HG03354 (cell line): ENCODE measurements around the gene MMP11.

Source experiments
- ATAC-seq: cut with Tn5 transposase; IDR thresholded peaks from one replicate; pipeline ENCODE4 v1.9.1; 2021; ENCODE audit warnings: mild to moderate bottlenecking; ENCODE audit not compliant: unreplicated experiment, poor library complexity, severe bottlenecking

Gene MMP11

DNA sequence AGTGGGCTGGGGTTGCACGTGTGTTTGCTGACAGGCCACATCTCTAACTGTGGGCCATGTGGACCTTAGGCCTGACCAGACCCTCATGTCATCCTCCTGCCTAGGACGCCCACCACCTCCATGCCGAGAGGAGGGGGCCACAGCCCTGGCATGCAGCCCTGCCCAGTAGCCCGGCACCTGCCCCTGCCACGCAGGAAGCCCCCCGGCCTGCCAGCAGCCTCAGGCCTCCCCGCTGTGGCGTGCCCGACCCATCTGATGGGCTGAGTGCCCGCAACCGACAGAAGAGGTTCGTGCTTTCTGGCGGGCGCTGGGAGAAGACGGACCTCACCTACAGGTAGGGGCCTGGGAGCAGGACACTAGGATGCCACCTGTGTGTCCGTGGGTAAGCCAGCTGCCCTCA lies 6.4 kb downstream of the MMP11 start:
- no peak for ATAC-seq

DNA sequence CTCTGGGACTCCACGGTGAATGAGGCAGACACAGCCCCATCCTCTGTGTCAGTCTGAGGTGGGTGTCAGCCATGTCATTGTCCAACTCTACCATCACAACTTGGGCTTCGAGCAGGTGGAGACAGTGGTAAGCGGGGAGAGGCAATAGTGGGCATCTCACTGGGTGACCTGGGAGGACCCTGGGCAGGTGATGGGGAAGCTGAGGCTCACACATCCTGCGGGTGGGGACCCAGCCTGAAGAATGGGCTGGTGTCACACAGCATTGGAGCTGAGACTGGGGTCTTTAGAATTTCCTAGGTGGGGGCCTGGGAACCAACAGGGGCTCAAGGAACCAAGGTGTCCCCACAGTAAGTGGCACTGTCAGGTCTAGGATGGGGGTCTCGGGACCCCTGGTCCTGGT lies 7.1 kb downstream of the MMP11 start:
- no peak for ATAC-seq

- ATAC-seq, result no peak
Measured at GRCh38 chr22:23780146-23780748, 7.6 kb downstream of the MMP11 start.

DNA sequence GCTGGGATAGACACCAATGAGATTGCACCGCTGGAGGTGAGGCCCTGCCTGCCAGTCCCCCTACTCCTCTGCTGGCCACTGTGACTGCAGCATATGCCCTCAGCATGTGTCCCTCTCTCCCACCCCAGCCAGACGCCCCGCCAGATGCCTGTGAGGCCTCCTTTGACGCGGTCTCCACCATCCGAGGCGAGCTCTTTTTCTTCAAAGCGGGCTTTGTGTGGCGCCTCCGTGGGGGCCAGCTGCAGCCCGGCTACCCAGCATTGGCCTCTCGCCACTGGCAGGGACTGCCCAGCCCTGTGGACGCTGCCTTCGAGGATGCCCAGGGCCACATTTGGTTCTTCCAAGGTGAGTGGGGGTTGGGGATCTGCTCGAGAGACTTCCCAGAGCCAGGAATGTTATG lies 8.4 kb downstream of the MMP11 start:
- no peak for ATAC-seq

- ATAC-seq, result no peak
Measured at GRCh38 chr22:23781511-23782183, 9.0 kb downstream of the MMP11 start.

- ATAC-seq, result no peak
Measured at GRCh38 chr22:23782252-23782651, 9.6 kb downstream of the MMP11 start.

DNA sequence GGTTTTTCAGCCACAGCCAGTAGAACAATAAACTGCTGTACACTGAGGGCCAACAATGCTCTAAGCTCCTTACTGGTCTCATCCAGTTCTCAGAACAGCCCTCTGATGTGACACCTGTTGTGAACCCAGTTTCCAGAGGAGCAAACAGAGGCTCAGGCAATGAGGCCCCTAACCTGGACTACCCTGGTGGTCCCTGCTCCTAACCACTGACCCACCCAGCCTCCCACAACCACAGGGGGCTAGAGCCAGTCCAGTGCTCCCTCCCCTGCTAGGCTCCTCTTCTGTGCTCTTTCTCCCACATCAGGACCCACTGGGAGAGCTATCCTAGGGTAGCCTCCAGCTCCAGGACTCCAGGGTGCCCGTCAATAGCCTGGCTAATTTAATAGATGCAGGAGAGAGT lies 10.1 kb downstream of the MMP11 start:
- ATAC-seq, result no peak

- ATAC-seq, result no peak
Measured at GRCh38 chr22:23783265-23784150, 10.9 kb downstream of the MMP11 start.

GRCh38 chr22:23784215-23784732 lies 11.6 kb downstream of the MMP11 start:
- ATAC-seq, result no peak

- ATAC-seq, result no peak
Measured at GRCh38 chr22:23786261-23786710, 13.6 kb downstream of the MMP11 start.

GRCh38 chr22:23786752-23787599 lies 14.3 kb downstream of the MMP11 start, which contains the start of gene SMARCB1:
Gene SMARCB1 (plus strand): TSS chr22:23786966. CDS start chr22:23787170, 204 bp downstream.
- peak; percentile 75 for ATAC-seq

GRCh38 chr22:23787600-23787896 lies 14.9 kb downstream of the MMP11 start:
- peak; percentile 29 for ATAC-seq

GRCh38 chr22:23787910-23788309 lies 15.3 kb downstream of the MMP11 start:
- no peak for ATAC-seq

DNA sequence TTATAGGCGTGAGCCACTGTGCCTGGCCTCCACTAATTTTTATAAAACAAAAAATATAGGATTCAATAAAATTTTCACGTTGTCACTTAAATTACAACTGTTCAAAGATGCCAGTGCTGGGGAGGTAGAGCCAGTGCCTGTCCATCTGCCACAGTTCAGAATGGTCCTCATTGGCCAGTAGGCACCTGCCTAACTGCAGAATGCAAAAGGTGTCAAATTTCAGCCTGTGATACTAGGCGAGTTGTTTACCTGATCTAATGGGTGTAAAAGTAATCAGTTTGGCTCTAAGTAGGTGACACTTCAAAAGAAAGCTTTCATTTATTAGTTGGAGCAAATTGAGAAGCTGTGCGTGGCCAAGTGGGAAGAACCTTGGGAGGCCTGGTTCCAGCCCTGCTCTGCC lies 16.5 kb downstream of the MMP11 start:
- ATAC-seq, result no peak

GRCh38 chr22:23789638-23790037 lies 17.0 kb downstream of the MMP11 start:
- ATAC-seq, result no peak

DNA sequence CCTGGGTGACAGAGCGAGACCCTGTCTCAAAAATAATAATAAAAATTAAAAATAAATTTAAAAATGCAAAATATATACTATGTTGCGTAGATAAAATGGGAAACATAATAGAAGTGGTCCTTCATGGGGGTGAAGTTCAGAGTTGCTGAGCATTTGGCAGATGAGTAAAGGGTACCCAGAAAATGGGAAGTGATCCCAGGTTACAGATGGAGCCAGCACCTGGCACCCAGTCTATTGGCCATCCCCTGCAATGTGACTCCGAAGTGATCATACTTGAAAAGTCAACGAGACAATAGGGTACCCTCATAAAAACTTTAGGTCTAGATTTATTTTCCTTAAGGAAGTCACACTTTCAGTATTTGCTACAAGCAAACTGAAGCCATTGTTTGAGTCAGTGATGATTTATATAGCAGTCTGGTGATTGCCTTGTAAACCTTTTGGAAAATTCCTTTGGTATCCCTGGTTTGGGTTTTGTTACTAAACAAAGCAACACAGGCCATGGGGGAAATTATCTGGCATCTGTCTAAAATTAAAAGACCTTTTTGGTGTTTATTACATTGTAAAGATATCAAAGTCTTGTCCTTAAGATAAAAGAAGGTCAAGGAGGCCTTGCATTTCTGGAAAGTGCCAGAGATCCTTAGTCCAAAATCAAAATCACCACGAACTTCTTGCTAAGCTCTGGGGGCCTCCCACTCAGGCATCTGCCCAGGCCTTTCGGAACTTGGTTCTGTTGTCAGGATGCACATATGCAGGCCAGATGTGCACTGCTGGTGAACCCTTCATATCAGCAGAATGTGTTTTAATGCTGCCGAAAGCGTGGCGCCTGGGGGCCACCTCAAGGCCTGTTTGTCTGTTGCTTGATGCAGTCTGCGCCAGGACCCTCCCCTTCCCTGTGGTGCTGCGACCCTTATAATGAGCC lies 18.4 kb downstream of the MMP11 start:
- no peak for ATAC-seq

- no peak for ATAC-seq
Measured at GRCh38 chr22:23791738-23792645, 19.3 kb downstream of the MMP11 start.

DNA sequence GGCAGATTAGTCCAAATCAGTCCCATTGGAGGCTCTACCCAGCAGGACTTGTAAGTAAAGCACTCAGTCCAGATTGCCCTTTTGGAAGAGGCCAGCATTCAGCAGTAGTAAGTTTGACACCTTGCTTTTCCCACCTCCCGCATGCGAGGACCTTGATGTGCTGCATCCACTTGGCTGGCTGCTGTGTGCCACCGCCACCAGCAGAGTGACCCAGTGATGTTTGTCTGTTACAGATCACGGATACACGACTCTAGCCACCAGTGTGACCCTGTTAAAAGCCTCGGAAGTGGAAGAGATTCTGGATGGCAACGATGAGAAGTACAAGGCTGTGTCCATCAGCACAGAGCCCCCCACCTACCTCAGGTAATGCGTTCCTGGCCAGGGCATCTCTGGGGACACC lies 20.7 kb downstream of the MMP11 start:
- ATAC-seq, result no peak
